Cardiac muscle cell (in vitro differentiated cells and primary cell): ENCODE measurements around the gene COG4. TPM values are rescaled to one million over a fixed set of nuclear protein-coding genes. Genes with fewer than 3 reads are reported as not detected.

Source experiments
- DNase-seq, 2 donors: peaks; one replicate each; pipeline versions ENCODE4 v3.0.0 to v3.0.0-alpha.2; 2010 to 2017; ENCODE audit warnings: low read depth in 1 of 2, low spot score in 1 of 2
- H3K27ac ChIP-seq: fragments of 200-600 bp; sonication (generic); 2 replicates; pipeline ENCODE4 v1.5.1; 2016
- H3K27me3 ChIP-seq: fragments of 200-600 bp; sonication (generic); 2 replicates; pipeline ENCODE4 v1.6.0; 2016; ENCODE audit warnings: control low read depth
- H3K36me3 ChIP-seq: fragments of 200-600 bp; sonication (generic); 2 replicates; pipeline ENCODE4 v1.5.1; 2016; ENCODE audit warnings: control low read depth
- H3K4me1 ChIP-seq: fragments of 200-600 bp; sonication (generic); 2 replicates; pipeline ENCODE4 v1.8.1; 2017; ENCODE audit warnings: low read depth, mild to moderate bottlenecking, mixed run types
- H3K4me3 ChIP-seq: fragments of 200-600 bp; sonication (generic); 2 replicates; pipeline ENCODE4 v1.5.1; 2016; ENCODE audit warnings: mild to moderate bottlenecking
- H3K9me3 ChIP-seq: fragments of 200-600 bp; sonication (generic); 2 replicates; pipeline ENCODE4 v1.5.1; 2017; ENCODE audit warnings: low read depth, mild to moderate bottlenecking, control low read depth
- CTCF ChIP-seq: IDR thresholded peaks from 2 replicates; pipeline ENCODE4 v1.5.1; 2012; ENCODE audit warnings: low read depth, mild to moderate bottlenecking, low read length
- polyA plus RNA-seq: library from polyadenylated mRNA; unstranded; fragments of >200 nt; fragmentation: Nextera tagmentation; extraction: Ambion mirVana; gene quantifications from 2 replicates; pipeline ENCODE4 v1.2.1, GENCODE V29; 2016
- total RNA-seq: library from RNA; depleted of rRNA; stranded (reverse); fragments of >200 nt; gene quantifications from 2 replicates; pipeline ENCODE4 v1.2.3, GENCODE V29; 2016

The COG4 gene
- total RNA-seq (77.3 and 82.0 TPM in 2 replicates), polyA plus RNA-seq (67.6 and 86.6 TPM in 2 replicates)

DNA sequence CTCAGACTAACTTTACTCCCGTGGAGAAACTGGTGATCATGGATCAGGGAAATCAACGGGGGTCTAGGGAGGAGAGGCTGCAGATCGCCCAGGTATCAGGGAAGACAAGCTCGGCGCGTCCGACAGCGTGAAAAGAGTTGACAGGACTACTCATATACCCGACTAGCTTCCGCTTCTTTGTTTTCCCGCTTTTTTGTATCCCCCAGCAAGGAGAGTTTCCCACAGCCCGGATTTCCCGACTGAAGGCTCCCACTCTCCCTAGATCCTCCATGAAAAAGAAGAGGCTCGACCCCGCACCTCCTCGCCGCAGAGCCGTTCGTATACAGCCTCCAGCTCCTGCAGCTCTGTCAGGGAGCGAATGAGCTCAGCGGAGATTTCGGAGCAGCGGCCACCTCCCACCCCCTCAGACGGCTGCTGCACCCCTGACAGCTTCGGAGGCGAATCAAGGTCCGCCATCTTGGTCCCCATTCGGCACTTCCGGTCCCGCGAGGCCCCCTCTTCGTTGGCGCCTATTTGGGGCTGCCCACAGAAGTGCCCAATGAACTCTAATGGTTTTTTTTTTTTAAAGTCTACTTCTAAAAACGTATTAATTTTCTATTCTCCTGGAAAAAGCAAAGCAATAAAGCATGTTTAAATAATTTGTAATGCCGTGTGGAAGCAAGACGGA, at the start of gene COG4:
COG4 (minus strand) TSS at position 479 of the 667 bp plus-strand sequence; CDS start at position 468, 11 bp downstream.
- Histone ChIP-seq H3K27ac (peak within 1 kb of the TSS; percentile 88), H3K4me3 (peak within 1 kb of the TSS; percentile 91), H3K36me3 (peaks cover 13% of the 10 kb centered on the region), H3K9me3 (no peaks in the 10 kb centered on the region), H3K4me1 (peaks cover 20% of the 10 kb centered on the region), H3K27me3 (no peaks in the 10 kb centered on the region)
- TF ChIP-seq CTCF = no peak
- DNase-seq = peak; percentile 85 to 90

- Histone ChIP-seq H3K4me1 (peaks cover 3% of the 10 kb centered on the region), H3K4me3 (no peak overlapping the region), H3K27ac (peak overlapping the region; percentile 47), H3K27me3 (no peaks in the 10 kb centered on the region), H3K36me3 (peaks cover 55% of the 10 kb centered on the region), H3K9me3 (no peaks in the 10 kb centered on the region)
- no peak for TF ChIP-seq CTCF
- DNase-seq = no peak
Measured at GRCh38 chr16:70572926-70573270, 49.5 kb upstream of the COG4 start.

DNA sequence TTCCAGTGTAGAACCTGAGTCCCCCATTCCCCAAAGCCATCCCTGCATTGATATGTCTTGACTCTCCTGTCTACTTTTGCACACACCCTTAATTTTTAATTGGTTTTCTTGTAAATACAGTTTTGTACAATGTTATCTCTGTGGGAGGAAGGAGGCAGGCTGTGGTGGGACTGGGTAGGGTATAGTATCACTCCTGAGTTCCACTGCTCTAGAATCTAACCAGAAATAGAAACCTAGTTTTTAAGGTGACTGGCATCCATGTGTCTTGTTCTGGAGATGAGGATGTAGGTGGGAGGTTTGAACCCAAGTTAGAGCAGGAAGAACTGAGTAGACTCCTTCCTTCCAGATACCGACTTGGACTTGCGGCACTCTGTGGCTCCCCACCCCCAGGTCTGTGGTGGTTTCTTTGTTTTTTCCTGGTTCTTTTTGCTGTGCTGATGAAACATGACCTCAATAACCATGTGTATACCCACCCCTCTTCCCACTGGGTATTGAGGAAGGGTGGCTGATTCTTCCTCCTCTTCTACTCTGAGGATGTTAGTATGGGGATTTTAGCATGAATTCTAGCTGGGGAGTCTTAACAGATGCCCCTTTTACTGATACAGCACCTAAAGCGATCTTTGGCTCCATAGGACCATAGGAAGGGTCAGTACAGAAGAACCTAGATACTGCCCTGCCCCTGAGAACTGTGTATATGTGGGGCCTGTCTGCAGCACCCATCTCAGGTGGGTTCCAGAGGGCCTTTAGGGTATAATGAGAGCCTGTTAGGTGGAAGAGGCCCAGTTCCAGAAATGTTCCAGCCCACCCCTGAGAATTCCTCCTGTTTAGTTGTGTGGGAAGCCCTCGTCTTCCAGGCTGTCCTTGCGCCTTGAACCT, 48.9 kb upstream of the COG4 start:
- Histone ChIP-seq H3K27ac (peak overlapping the region; percentile 47), H3K36me3 (peaks cover 61% of the 10 kb centered on the region), H3K4me1 (peaks cover 3% of the 10 kb centered on the region)

DNA sequence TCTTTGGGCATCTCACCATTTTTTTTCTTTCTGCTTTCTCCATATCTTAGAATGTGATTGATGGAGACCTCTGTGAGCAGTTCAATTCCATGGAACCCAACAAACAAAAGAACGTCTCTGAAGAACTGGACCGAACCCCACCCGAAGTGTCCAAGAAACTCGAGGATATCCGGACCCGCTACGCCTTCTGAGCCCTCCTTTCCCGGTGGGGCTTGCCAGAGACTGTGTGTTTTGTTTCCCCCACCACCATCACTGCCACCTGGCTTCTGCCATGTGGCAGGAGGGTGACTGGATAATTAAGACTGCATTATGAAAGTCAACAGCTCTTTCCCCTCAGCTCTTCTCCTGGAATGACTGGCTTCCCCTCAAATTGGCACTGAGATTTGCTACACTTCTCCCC, 48.3 kb upstream of the COG4 start:
- Histone ChIP-seq H3K9me3 (no peaks in the 10 kb centered on the region), H3K36me3 (peaks cover 67% of the 10 kb centered on the region), H3K4me3 (no peak overlapping the region), H3K27ac (no peak overlapping the region), H3K27me3 (no peaks in the 10 kb centered on the region), H3K4me1 (peaks cover 3% of the 10 kb centered on the region)
- DNase-seq = no peak
- no peak for TF ChIP-seq CTCF

More for the DNA sequence above, 48.9 kb upstream of the COG4 start:
- Histone ChIP-seq H3K4me3 (no peak overlapping the region), H3K27me3 (no peaks in the 10 kb centered on the region), H3K9me3 (no peaks in the 10 kb centered on the region)
- no peak for TF ChIP-seq CTCF
- peak in 1 of 2 donors; percentile 65 for DNase-seq

DNA sequence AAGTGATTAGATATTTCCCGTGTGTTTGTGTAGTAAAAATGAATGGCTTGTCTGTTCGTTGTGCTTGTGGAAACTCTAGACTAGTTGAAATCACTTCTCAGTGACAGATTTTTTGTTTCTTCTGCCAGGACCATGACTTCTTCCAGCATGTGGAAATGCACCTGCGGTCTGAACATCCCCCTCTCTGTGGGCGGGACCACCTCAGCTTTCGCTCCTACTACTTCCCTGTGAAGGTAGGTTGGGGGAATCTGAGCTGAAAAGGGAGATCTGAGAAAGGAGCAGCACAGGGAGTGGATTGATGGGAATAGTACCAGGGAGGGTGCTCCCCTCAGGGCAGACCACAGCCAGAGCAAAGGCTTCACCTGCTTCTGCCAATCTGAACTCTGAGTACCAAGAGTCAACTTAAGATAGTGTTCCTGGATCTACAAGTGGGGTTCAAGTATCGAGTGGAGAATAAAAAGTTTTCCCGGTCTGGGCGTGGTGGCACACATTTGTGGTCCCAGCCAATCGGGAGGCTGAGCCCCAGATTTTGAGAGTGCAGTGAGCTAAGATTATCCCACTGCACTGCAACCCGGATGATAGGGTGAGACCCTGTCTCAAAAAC, 47.7 kb upstream of the COG4 start:
- TF ChIP-seq CTCF = no peak
- Histone ChIP-seq H3K4me1 (peaks cover 3% of the 10 kb centered on the region), H3K9me3 (no peaks in the 10 kb centered on the region), H3K36me3 (peaks cover 71% of the 10 kb centered on the region), H3K27ac (no peak overlapping the region), H3K27me3 (no peaks in the 10 kb centered on the region), H3K4me3 (no peak overlapping the region)
- no peak for DNase-seq
